Right renal pelvis (tissue), 4 donors: ENCODE data around the gene MAPK4. TPM values are rescaled to one million over a fixed set of nuclear protein-coding genes. Genes with fewer than 3 reads are reported as not detected.
"Not testable (repeated sequence)": the region's sequence is repeated elsewhere in the genome, so short reads cannot be mapped to it uniquely, and the experiment has no call there.

Source experiments
- DNase-seq, 4 donors: peaks; one replicate each; pipeline ENCODE4 v3.0.0-alpha.2; 2013; ENCODE audit warnings: low read depth in 4 of 4, low spot score in 3 of 4, missing footprints in 1 of 4
- polyA plus RNA-seq, 4 donors: library from polyadenylated mRNA; unstranded; fragments of 120-200 nt; gene quantifications; one replicate each; pipeline ENCODE4 v1.2.1, GENCODE V29; 2013; ENCODE audit not compliant: insufficient read length in 4 of 4

MAPK4 gene
- polyA plus RNA-seq, 4 donors = 8.8 to 10.5 (median 10.1) TPM

DNA sequence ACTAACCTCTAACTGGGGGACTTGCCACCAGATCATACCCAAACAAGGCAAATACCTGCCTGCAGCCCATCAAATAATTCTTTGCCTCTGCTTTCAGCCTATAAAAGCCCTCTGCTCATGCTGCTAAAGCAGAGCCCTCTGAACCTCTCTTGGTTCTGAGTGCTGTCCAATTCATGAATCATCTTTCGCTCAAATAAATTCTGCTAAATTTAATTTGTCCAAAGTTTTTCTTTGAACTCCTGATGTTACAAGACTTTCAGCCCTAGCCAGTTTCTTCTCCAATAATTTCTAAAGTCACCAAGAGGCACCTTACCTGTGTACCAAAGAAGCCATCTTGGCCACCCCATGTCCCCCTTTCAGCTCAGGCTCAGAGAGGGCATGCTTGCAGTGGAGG, 188.0 kb downstream of the MAPK4 start:
- no peak for DNase-seq

GRCh38 chr18:50748243-50749229, 188.6 kb downstream of the MAPK4 start:
- DNase-seq = peak in 1 of 4 donors; percentile 24

DNA sequence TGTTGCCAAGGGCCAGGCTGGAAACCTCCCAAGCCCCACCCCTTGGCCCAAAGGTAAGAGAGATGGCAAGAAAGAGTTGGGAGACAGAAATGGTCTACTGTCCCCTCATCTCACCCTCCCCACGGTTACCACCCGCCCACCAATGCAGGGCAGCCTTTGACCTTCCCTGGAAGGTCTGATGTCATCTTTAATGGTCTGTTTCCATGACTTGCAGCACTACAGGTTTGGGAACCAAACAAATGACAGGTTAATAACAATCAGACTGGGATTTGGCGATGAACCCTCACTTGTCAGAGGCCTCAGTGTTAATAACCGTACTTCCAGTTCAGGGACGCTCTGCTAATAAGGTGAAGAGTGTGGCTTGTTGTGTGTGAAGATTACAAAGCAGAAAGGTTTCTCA, 189.5 kb downstream of the MAPK4 start:
- DNase-seq = no peak

DNA sequence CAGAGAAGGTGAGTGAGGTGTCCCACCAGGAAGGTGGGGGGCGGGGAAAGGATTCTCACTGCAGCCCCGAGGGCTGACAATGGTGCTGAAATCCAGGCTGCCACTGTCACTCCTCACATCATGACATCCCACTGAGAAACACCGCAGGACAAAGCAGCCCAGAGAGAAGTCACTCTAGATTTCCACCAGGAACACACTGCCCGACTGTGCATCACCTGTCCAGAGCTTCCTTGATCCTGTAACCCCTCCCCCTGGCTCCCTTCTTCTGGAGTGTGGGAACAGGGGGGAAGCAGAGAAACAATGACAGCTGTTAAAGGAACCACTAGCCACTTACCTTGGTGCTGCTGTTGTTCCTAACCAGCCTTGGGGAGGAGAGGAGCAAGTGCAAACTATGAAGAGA, 190.1 kb downstream of the MAPK4 start:
- no peak for DNase-seq

DNA sequence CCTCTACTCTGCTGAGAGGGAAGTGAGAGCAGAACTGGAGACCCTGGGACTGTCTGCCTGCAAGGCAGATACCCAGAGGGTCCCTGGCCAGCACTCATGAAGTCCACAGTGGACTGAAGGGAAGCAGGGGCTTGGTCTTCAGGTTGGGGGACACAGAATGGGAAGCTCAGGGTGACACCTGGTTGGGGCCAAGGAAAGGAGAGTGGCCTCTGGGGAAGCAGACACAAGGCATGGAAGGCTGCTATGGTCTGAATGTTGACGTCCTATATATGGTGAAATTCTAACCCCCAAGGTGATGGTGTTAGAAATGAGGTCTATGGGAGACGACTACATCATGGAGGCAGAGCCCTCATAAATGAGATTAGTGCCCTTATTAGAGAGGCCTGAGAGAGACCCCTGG, 190.7 kb downstream of the MAPK4 start:
- no peak for DNase-seq

- DNase-seq = no peak
Observed at GRCh38 chr18:50751490-50751889, 191.6 kb downstream of the MAPK4 start.

DNA sequence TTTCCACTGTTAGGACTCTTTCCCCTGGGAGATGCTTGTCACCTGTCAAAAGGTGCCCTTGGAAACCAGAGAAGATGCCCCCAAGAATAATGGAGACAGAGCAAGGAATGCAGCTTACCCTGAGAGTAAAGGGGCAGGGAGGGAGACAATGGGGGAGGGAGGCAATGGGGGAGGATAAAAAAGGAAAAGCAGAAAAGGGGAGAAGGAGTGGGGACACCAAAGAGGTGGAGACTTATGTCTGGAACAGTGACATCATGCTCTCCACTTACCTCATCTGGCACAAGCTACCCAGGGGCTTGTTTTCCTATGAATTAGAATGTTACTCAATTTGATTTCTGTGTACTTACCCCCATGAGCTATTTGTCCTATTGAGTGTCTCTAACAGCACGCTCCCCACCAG, 192.1 kb downstream of the MAPK4 start:
- DNase-seq = no peak

DNA sequence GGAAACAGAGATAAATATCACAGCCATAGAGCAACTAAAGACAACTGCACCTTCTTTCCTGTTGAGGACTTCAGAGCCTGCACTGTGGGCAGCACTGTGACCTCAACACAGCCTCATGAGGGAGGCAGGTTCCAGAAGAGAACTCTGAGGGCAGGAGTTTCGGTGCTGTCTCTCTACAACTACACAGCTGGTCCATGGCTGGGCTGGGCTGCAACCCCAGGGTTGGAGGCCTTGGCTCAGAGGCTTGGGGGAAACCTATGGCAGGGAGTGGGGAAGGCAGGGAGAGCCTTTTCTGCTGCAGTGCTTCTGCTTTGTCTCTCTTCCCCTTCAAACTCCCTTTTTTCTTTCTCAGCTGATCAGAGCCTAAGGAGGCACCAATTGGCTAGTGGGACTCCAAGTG, 193.4 kb downstream of the MAPK4 start:
- no peak for DNase-seq

DNA sequence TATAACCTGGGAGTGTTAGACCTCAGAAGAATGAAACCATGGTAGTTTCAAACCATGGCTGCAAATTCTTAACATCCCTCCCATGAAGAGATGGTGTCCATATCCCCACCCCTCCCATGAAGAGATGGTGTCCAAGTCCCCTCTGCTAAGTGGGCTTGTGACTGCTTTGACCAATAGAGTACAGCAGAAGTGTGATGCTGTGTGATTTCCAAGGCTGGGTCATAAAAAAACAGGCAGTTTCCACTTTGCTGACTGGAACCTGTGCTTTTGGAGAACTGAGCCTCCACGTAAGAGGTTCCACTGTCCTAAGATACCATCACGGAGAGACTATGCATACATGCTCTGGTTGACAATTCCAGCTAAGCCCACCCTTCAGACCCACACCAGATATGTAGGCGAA, 194.4 kb downstream of the MAPK4 start:
- no peak for DNase-seq

DNA sequence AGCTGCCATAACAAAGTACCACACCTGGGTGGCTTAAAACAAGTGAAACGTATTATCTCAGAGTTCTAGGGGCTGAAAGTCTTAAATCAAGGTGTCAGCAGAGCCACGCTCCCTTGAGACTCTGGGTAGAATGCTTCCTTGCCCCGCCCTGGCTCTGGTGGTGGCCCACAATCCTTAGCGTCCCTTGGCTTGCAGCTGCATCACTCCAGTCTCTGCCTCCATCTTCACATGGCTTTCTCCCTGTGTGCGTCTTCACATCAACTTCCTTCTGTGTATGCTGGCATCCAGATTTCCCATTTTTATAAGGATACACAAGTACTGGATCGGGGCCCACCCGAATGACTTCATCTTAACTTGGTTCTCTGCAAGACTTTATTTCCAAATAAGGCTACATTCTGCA, 197.5 kb downstream of the MAPK4 start:
- DNase-seq = no peak

GRCh38 chr18:50769463-50769862, 209.6 kb downstream of the MAPK4 start:
- no peak for DNase-seq

GRCh38 chr18:50775207-50775606, 215.3 kb downstream of the MAPK4 start:
- DNase-seq = no peak

DNA sequence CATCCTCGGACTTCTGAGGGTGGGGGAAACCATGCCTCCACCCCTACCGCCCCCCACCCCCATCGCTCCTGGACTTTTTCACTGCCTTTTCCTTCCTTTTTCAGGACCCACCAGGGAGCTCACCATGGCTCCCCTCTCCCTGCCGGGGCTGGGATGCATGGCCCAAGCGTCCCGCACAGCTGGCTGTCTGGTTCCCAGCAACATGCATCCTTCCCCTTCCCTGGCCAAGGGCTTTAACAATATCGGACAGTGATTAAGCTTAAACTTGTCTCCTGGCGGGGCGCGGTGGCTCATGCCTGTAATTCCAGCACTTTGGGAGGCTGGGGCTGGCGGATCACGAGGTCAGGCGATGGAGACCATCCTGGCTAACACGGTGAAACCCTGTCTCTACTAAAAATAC, 215.8 kb downstream of the MAPK4 start:
- DNase-seq = no peak

DNA sequence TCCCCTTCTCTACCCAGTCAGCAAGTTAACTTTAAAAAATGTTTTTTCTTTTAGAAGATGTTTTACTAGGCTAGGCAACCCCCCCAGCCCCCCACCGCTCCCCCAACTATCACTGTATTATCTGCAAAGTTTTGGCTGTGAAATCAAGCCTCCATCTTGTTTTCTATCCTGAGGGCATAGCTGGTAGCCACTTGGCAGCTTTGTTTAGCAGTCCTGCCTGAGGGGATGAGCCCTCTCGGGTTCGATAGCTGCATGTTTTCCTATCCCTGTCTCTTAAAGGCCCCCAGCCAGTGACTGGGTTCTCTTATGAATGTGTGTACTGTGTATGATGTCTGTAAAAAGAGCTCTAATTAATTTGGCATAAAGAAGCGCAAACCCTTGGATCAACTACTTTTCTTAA, 216.5 kb downstream of the MAPK4 start:
- no peak for DNase-seq

DNA sequence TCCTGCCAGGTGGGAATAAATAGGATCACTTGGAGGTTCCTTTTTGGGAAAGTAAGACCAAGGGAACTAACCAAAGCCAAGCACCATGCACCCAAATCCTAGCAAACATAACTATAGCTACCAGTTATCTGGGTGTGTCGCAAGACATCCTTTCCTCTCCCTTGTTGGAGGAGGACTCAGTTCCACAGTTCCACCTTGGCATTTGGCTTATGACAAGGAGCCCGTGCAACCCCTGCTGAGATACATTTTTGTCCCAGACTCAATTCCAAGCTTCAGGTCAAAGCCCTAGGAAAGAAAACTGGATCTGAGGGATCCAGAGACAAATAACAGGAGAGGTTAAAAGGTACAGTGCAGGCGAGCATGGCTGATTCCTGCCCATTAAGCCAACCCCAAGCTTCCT, 219.1 kb downstream of the MAPK4 start:
- not testable (repeated sequence) for DNase-seq

Other genes with a start within 250 kb of the MAPK4 start
- 1 to 10 TPM; 6.1 to 8.3 (median 7.7) TPM for gene SKA1, start 185.0 kb upstream of the MAPK4 start, polyA plus RNA-seq